Astrocyte (in vitro differentiated cells and primary cell): ENCODE measurements around the gene SMCO1.

Source experiments
- EZH2 ChIP-seq: IDR thresholded peaks from 2 replicates; pipeline ENCODE4 v1.6.1; 2012; ENCODE audit warnings: mild to moderate bottlenecking, low read length, inconsistent platforms; ENCODE audit not compliant: insufficient read depth
- TF ChIP-seq, protein P1 (sequence below): IDR thresholded peaks from 2 replicates; pipeline ENCODE4 v1.5.1; 2011; ENCODE audit warnings: low read depth, mild to moderate bottlenecking, inconsistent platforms, low read length, moderate library complexity; ENCODE audit not compliant: insufficient read depth

DNA sequence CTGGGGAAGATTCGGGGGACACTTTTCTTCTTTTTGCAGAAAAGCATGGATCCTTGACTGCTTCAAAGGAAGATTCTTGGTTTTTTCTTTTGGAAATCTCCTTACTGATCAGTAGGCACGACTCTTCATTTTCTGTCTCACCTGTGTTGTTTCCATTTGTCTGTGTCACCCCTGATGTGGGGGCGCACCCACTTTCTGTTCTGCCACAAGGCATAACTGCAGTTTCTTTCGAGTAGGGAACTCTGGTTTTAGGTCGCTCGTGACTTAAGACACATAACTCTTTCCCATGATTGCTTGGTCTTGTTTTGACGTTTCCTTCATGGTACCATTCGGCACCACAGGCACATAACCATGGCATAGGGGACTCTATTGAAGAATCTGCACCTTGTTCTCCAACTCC is 42.9 kb downstream of the SMCO1 start:
- no peak for TF ChIP-seq EZH2
- TF ChIP-seq, protein P1, sequence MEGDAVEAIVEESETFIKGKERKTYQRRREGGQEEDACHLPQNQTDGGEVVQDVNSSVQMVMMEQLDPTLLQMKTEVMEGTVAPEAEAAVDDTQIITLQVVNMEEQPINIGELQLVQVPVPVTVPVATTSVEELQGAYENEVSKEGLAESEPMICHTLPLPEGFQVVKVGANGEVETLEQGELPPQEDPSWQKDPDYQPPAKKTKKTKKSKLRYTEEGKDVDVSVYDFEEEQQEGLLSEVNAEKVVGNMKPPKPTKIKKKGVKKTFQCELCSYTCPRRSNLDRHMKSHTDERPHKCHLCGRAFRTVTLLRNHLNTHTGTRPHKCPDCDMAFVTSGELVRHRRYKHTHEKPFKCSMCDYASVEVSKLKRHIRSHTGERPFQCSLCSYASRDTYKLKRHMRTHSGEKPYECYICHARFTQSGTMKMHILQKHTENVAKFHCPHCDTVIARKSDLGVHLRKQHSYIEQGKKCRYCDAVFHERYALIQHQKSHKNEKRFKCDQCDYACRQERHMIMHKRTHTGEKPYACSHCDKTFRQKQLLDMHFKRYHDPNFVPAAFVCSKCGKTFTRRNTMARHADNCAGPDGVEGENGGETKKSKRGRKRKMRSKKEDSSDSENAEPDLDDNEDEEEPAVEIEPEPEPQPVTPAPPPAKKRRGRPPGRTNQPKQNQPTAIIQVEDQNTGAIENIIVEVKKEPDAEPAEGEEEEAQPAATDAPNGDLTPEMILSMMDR, result no peak
